SK-MEL-5 (cell line): Measurements from ENCODE around the gene HSPB2. TPM values are rescaled to one million over a fixed set of nuclear protein-coding genes. Genes with fewer than 3 reads are reported as not detected.

ENCODE experiments used
- DNase-seq: peaks from one replicate; pipeline ENCODE4 v3.0.0-alpha.2; 2016; ENCODE audit warnings: low read depth, low spot score
- in situ Hi-C: cut with HindIII; loops from 2 replicates; pipeline ENCODE4 v1.10.0; 2016; ENCODE audit warnings: low sequenced_read_pairs, high pct_unique_total_duplicates, low pct_unique_long_range_greater_than_20kb
- total RNA-seq: library from RNA; depleted of rRNA; stranded (reverse); fragments of >200 nt; shearing (Covaris generic); gene quantifications from 2 replicates; pipeline ENCODE4 v1.2.3, GENCODE V29; 2014

Gene HSPB2
- total RNA-seq, 1 experiment from 2014 or later: not detected

- DNase-seq: peak; percentile 60
These were observed 1.6 kb upstream of the HSPB2 start for GRCh38 chr11:111910676-111911562.

GRCh38 chr11:111911563-111912401 lies 752 bp upstream of the HSPB2 start, which contains the start of gene CRYAB:
TSS of gene CRYAB (minus strand) at chr11:111911770. CDS start at chr11:111911724, 46 bp downstream.
- DNase-seq: peak; percentile 49
- in situ Hi-C loops: no loop called here

More at GRCh38 chr11:111910676-111911562, 1.6 kb upstream of the HSPB2 start:
- in situ Hi-C loops: no loop called here

- no peak for DNase-seq
- in situ Hi-C loops: no loop called here
These were observed 712 bp downstream of the HSPB2 start for GRCh38 chr11:111913031-111913861.

GRCh38 chr11:111913997-111914396 lies 1.5 kb downstream of the HSPB2 start:
- DNase-seq: peak; percentile 88
- in situ Hi-C loops: no loop called here

- in situ Hi-C loops: no loop called here
- DNase-seq: no peak
These were observed 4.2 kb downstream of the HSPB2 start for GRCh38 chr11:111916768-111917167.

- in situ Hi-C loops: no loop called here
- DNase-seq: no peak
These were observed 4.8 kb downstream of the HSPB2 start for GRCh38 chr11:111917312-111917711.

- DNase-seq: no peak
- in situ Hi-C loops: no loop called here
These were observed 5.3 kb downstream of the HSPB2 start for GRCh38 chr11:111917788-111918187.

GRCh38 chr11:111918390-111919256 lies 6.1 kb downstream of the HSPB2 start, which contains the start of gene C11orf52:
TSS of gene C11orf52 (plus strand) at chr11:111918913. CDS start at chr11:111918973, 60 bp downstream.
- in situ Hi-C loops: no loop called here
- no peak for DNase-seq

- in situ Hi-C loops: no loop called here
- no peak for DNase-seq
These were observed 8.4 kb downstream of the HSPB2 start for GRCh38 chr11:111920908-111921307.

- in situ Hi-C loops: no loop called here
- DNase-seq: no peak
These were observed 9.2 kb downstream of the HSPB2 start for GRCh38 chr11:111921541-111922230.

- DNase-seq: peak; percentile 47
- in situ Hi-C loops: no loop called here
These were observed 10.3 kb downstream of the HSPB2 start for GRCh38 chr11:111922803-111923202.

GRCh38 chr11:111923351-111923788 lies 10.8 kb downstream of the HSPB2 start:
- no peak for DNase-seq
- in situ Hi-C loops: no loop called here

GRCh38 chr11:111923951-111924350 lies 11.4 kb downstream of the HSPB2 start:
- in situ Hi-C loops: no loop called here
- no peak for DNase-seq

- no peak for DNase-seq
- in situ Hi-C loops: no loop called here
These were observed 13.4 kb downstream of the HSPB2 start for GRCh38 chr11:111925953-111926352.

- in situ Hi-C loops: no loop called here
- DNase-seq: peak; percentile 90
These were observed 14.2 kb downstream of the HSPB2 start for GRCh38 chr11:111926505-111927391.
